ENCODE measurements around the gene TTBK2.
"Not testable (repeated sequence)": the region's sequence is repeated elsewhere in the genome, so short reads cannot be mapped to it uniquely, and the experiment has no call there.

TTBK2 gene

DNA sequence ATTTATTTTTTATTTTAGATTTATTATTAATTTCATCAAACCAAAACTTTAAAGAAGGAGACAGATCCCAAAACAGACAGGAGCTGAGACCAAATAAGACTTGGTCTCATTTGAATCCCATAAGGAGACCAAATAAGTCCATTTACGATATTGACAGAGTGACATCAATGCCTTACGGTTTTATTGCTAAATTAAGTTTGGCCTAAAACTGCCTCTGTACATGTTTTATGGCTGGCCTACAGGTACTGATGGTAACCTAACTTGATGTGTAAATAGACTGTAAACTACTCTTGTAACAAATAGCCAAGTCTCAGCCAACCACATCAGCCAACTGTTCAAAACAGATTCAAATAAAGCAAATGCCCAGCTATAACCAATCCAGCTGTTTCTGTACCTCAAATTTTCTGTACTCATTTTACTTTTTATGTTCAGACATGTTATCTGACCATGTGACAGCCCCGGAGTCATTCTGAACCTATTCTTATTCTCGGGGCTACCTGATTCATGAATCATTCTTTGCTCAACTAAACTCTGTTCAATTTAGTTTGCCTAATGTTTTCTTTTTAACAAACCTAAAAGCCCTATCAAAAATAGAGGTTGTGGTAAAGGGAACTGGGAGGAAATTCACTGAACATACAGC lies 94.2 kb downstream of the TTBK2 start:
- no peak for DNase-seq (ENCODE audit: low spot score)

DNA sequence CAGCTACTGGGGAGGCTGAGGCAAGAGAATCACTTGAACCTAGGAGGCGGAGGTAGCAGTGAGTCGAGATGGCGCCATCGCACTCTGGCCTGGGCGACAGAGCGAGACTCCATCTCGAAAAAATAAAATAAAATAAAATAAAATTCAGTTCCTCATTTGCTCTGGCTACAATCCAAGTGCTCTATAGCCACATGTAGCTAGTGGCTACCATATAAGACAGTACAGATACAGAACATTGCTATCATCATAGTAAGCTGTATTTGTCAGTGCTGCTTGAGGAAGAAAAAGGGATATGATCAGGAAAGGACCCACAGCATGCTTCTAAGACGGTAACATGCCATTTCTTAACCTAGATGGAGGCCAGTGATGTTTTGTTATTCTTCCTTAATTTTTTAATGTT lies 95.0 kb downstream of the TTBK2 start:
- no peak for DNase-seq (ENCODE audit: low spot score)

DNA sequence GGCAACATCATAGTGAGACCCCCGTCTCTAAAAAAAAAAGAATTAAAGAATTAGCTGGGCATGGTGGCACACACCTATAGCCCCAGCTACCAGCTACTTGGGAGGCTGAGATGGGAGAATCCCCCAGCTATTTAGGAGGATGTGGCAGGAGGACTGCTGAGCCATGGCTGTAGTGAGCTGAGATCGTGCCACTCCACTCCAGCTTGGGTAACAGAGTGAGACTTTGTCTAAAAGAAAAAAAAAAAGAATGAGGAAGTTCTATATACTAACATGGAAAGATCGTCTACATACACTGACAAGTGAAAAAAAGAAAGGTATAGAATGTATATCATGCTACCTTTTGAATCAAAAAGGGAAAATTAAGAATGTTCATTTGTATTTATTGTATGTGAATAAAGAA lies 99.8 kb downstream of the TTBK2 start:
- no peak for DNase-seq (ENCODE audit: low spot score)

DNA sequence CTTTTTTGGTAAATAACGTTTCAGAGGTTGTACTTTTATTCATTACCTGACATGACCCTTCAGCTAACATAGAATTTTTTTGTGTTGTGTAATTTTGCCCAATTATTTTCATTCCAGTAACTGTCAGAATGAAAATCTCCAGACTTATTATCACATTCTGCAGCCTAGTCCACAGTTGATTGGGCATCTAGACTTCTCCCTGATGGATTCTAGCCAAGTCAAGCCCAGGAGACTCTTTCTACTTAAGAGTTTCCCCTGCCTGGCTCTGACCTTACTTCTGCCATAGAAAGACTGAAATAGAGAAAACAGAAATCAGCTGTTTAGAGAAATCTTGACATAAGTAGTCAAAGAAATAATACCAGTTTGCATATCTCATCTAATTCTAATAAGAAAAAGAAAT lies 100.8 kb downstream of the TTBK2 start:
- DNase-seq (ENCODE audit: low spot score): no peak

DNA sequence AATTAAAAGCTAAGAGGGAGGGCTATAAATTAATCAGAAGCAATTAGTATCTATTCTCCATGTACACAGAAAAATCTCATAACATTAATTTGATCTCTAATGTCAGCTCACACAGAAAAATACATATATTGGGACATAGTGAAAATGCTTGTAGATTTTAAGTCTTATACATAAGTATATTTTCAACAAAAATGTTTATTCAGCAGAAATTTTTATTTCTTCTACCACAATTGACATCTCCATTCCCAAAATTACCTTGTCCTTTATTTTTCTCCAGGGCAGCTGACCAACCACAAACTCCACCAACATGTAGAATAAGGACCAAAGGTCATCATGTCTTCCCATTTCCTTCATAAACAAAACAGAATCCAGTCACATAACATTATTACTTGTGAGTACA lies 109.1 kb downstream of the TTBK2 start:
- DNase-seq (ENCODE audit: low spot score): no peak

DNA sequence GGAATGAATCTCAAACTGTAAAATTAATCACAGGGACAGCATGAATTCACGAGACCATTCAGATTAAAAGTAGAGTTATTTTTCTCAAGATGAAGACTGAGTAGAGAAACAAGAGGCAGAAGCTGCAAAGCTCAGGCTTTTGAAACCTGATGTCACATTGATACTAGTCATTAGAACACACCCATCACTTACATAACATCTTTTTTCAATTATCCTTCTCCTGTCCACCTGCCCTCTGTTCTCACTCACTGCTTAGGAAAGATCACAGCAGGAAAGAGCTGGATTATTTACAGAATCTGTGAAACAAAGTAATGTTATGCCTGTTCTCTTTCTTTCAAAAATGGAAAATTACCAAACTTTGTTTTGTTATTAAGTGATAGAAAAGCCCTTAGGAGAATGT lies 111.7 kb downstream of the TTBK2 start:
- no peak for DNase-seq (ENCODE audit: low spot score)

DNA sequence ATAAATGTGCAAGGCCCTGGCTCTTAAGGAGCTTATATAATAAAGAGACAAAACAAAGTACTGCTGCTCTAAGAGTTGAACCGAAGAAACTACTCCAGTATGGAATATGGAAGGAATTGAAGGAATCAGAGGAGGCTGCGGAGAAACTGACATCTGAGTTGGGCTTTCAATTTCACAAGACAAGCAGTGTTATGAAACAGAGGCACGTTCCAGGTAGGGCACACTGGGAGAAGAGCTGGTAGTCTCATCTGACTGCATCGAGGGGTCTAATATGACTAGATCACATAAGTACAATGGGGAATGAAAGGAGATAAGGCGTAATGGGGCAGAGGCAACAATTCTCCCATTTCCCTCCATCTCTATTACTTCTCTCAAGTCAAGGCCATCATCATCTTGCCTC lies 115.3 kb downstream of the TTBK2 start:
- no peak for DNase-seq (ENCODE audit: low spot score)

DNA sequence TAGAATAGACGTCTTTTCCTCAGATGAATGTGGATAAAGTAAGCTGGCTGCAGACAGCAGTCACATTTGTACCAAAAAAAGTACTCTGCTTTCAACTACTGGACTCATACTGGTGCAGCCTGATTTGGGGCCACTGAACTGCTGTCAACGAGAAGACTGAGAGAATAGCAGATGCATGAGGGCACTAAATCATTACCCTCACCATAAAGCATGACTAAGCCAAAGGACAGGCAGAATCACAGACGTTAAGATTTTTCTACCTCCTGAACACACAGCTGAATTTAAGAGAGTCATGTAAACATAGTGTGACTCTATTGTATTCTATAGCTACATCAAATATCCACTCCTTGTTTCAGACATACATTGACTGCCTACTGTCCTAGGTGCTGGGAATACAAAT lies 115.8 kb downstream of the TTBK2 start:
- DNase-seq (ENCODE audit: low spot score): no peak

DNA sequence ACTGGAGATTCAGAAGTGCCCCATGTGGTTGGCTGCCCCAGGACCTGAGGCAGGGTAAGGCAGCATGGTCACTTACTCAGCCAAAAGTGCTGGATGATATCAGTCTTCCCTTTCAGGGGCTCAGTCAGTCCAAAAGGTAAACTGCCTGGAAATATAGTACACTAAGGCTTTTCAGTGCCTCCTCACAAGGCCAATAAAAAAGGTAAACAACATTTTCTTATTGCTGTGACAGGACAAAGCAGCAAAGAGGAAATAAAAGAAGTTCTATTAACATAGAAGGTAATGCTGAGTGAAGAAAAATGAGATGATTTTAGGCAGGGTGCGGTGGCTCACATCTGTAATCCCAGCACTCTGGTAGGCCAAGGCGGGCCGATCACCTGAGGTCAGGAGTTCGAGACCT lies 117.1 kb downstream of the TTBK2 start:
- DNase-seq (ENCODE audit: low spot score): no peak

DNA sequence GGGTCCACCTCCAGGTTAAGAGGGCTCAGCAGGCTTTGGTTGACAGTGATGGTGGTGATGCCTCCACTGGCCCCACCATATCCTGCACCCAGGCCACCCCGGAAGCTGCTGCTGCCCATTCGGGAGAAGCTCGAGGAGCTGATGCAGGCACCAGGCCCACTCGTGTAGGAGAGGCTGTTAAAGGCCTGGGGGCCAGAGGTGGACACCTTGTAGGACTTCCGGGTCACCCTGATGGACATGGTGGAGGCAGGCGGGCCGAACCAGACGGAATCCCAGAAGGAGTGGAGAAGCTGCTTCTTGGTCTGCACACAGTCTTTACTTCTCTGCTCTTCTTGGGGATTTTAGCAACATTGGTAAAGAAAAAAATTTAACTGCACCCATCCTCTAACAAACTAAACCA lies 118.4 kb downstream of the TTBK2 start:
- no peak for DNase-seq (ENCODE audit: low spot score)

DNA sequence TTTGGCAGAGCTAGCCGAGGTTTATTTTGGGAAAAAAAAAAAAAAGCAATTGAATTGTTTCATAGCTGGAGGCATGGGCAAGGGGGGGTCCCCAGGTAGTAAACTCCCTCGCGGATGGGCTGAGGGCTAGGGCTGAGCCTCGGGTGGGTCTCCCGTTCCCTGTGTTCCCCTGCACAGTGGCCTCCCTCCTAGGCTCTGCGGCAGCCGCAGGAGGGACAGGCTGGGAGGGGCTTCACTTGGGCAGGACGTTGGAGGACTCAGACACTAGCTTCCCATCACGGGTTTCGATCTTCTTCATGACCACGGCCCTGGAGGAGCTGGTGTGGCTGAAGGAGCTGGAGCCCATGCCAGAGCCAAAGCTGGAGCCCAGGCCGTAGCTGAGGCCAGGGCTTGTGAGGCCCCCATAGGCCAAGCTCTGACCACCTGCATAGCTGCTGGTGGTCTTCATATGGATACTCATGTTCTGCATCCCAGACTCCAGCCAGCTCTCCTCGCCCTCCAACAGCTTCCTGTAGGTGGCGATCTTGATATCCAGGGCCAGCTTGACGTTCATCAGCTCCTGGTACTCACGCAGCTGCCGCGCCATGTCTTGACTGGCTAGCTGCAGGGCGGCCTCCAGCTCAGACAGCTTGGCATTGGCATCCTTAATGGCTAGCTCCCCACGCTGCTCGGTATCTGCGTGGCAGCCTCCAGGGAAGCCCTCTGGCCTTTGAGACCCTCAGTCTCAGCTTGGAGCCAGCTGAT lies 119.7 kb downstream of the TTBK2 start:
- no peak for DNase-seq (ENCODE audit: low spot score)

DNA sequence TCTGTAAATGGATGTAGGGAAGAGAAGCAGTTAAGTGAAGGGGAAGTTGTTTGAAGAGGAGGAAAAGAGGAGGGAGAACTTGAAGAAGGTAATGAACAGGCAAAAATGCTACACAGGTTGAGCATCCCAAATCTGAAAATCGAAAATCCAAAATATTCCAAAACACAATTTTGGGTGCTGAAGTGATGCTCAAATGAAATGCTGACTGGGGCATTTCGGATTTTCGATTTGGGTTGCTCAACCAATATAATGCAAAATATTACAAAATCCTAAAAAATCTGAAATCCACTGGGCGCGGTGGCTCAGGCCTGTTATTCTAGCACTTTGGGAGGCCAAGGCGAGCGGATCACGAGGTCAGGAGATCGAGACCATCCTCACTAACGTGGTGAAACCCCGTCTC lies 121.8 kb downstream of the TTBK2 start:
- no peak for DNase-seq (ENCODE audit: low spot score)

DNA sequence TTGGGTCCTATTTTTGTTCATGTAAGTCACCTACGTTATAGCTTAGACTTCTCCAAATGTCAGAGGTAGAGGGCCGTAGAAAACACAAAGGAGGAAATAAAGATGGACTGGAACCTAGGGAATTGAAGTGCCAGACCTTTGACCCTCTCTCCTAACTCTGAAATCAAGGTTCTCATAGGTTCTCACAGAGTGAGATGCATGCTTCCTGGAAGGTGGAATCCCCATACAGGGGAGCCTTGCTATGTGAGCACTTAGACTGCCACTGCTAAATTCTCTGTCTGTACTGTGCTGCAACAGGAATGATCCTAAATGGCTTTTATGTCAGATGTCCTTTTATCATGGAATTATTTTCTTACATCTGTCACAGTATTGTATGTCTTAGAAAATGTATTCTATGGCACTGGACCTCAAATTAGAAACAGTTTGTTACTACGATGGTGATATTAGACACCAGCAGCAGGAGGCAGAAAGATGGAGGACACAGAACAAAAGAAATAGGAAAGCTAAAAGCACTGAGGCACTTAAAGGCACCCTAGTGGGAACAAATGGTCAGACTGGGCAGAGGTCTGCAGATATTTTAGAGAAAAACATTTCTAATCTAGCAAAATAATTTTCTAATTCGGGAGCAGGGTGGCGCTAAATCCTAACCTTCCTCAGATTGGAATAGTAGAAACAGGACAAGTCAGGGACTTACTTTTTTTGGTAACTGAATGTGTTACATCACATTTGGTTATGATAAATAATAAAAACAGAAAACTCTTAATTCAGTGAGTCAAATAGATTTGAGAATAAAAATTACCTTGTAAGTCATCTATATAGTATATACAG lies 123.4 kb downstream of the TTBK2 start:
- DNase-seq (ENCODE audit: low spot score): no peak

DNA sequence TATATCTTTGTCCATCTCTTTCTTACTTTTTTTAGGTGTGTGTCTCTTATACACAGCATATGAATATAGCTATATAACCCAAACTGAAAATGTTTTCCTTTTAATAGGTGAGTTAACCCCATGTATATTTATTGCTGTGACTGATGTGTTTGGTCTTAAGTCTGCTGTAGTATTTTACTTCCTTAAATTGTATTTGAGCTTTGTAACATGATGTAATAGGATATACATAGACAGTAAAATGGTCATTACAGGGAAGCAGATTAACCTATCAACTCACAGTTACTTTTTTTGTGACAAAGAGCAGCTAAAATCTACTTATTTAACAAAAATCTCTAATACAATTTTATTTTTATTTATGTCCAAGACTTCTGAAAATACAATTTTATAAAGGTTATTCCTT lies 131.9 kb downstream of the TTBK2 start:
- no peak for DNase-seq (ENCODE audit: low spot score)

DNA sequence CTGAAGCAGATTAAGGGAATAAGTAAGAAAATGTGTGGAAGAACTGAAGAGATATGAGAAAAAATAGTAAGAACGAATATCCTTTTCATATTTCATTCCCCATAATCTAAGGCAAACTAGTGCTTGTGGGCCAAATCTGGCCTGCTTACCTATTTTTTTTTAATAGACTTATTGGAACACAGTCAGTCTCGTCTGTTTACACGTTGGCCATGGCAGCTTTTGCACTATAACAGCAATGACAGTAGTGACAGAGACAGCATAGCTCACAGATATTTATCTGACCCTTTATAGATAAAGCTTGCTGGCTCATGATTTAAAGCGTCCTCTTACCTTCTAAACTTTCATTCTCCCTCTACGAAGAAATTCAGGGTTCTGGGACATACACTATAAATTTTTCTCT lies 133.6 kb downstream of the TTBK2 start:
- DNase-seq (ENCODE audit: low spot score): no peak

DNA sequence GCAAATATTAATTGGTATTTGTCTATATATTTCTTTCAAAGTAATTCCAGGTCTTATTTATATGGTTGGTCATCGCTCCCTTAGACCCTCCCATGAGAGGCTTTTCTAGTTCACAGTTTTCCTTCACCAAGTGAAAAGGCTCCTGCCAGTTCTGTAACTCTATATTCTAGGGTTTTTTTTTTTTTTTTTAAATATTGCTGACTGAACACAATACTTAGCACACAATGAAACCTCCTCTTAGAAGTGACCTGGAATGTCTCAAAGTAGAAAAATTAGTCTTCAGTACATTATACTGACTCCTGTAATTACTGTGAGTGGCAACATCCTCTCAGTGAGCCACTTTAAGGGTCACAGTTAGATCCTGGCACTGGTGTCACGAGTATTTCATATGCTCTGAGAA lies 135.0 kb downstream of the TTBK2 start:
- DNase-seq (ENCODE audit: low spot score): no peak

DNA sequence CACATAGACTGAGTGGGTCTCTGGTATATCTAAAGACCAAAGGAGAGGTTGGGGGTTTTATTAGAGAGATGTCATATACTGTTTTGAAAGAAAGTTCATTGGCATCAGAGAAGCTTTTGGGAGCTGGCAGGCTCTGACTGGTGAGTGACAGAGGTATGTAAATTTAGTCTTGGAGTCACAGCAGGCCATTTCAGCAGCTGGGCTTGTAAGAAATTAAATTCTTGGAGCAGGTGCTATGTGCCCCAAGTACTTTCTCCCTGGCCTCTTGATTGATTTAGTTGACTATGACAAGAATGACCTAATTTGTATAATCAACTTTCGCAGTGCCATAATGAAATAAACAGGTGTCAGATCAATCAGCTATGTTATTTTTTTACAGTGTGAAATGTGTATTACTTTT lies 135.9 kb downstream of the TTBK2 start:
- no peak for DNase-seq (ENCODE audit: low spot score)

DNA sequence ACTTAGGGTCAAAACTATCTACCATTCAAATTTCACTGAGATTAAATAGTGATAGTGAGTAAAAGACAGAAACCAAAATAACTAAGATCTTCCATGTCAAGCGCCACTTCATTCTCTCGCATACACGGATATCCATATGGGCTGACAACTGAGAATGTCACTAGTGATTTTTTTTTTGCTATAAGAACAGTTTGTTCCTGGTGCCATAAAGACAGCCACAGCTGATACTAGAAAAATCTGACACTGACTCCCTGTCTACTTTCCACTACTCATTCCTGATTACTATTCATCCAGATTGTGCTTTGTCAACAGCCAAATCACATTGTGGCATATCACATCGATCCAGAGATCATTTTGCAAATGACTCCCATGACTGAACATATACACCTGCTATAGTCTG lies 137.9 kb downstream of the TTBK2 start:
- DNase-seq (ENCODE audit: low spot score): no peak

DNA sequence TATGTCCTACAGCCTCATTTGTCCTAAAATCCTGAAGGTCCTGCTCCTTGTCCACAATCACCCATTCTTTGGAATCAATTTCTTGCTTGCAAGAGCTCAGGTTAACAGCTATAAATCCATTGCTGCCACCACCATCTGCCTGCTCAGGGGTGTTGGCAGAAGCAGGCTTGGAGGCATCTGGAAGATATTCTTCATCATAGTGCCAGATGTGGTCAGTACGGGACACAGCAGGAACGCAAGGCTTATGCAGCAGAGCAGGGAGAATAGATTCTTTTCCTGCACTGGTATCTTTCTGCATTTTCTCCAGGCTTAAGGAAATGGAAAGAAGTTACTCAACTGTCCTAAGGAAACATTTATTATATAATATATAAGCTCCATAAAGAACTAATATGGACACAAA lies 145.2 kb downstream of the TTBK2 start:
- DNase-seq (ENCODE audit: low spot score): no peak

DNA sequence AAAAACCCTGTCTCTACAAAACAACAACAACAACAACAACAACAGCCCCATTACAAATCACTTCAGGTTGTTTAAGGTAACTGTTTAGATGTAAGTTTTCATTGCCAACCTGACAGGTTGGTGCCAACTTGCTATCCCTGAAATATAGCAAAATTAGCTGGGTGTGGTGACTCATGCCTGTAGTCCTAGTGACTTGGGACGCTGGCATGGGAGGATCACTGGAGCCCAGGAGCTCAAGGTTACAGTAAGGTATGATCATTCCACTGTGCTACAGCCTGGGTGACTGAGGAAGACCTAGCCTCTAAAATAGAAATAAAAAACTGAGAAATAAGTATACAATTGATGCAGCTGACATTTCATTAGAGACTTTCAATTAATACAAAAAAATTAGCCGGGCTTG lies 147.7 kb downstream of the TTBK2 start:
- no peak for DNase-seq (ENCODE audit: low spot score)

DNA sequence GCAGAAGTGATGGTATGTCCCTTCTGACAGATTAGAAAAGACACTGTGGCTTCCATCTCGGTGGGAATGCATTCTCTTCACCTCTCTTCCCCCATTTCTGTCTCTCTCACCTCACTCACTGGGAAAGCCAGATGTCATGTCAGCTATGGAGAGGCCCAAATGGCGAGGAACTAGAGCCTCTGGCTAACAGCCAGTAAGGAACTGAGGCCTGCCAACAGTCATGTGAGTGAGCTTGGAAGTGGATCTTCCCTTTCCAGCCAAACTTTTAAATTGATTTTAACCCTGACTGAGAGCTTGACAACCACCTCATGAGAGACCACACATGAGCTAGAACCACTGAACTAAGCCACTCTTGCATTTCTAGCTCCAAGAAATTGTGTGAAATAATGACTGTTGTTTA lies 148.4 kb downstream of the TTBK2 start:
- no peak for DNase-seq (ENCODE audit: low spot score)

DNA sequence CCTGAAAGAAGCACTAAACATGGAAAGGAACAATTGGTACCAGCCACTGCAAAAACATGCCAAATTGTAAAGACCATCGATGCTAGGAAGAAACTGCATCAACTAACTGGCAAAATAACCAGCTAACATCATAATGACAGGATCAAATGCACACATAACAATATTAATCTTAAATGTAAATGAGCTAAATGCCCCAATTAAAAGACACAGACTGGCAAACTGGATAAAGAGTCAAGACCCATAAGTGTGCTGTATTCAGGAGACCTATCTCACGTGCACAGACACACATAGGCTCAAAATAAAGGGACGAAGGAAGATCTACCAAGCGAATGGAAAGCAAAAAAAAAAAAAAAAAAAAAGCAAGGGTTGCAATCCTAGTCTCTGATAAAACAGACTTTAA lies 154.5 kb downstream of the TTBK2 start:
- not testable (repeated sequence) for DNase-seq (ENCODE audit: low spot score)

DNA sequence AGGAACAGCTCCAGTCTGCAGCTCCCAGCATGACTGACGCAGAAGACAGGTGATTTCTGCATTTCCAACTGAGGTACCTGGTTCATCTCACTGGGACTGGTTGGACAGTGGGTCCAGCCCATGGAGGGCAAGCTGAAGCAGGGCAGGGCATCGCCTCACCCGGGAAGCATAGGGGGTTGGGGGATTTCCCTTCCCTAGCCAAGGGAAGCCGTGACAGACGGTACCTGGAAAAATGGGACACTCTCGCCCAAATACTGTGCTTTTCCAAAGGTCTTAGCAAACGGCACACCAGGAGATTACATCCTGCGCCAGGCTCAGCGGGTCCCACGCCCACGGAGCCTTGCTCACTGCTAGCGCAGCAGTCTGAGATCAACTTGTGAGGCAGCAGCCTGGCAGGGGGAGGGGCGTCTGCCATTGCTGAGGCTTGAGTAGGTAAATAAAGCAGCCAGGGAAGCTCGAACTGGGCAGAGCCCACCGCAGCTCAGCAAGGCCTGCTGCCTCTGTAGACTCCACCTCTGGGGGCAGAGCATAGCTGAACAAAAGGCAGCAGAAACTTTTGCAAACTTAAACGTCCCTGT lies 156.3 kb downstream of the TTBK2 start:
- not testable (repeated sequence) for DNase-seq (ENCODE audit: low spot score)
